GM19239 (cell line): ENCODE measurements around the gene NCBP2.
"Not testable (repeated sequence)": the region's sequence is repeated elsewhere in the genome, so short reads cannot be mapped to it uniquely, and the experiment has no call there.

Experiments used
- DNase-seq: peaks from one replicate; pipeline ENCODE4 v3.0.0; 2011; ENCODE audit warnings: low spot score; ENCODE audit not compliant: insufficient read length
- FAIRE-seq: peaks from 2 replicates; lab custom pipeline; 2011; peaks lifted over from hg19 to GRCh38; lab: Jason Lieb, UNC

NCBP2 gene

DNA sequence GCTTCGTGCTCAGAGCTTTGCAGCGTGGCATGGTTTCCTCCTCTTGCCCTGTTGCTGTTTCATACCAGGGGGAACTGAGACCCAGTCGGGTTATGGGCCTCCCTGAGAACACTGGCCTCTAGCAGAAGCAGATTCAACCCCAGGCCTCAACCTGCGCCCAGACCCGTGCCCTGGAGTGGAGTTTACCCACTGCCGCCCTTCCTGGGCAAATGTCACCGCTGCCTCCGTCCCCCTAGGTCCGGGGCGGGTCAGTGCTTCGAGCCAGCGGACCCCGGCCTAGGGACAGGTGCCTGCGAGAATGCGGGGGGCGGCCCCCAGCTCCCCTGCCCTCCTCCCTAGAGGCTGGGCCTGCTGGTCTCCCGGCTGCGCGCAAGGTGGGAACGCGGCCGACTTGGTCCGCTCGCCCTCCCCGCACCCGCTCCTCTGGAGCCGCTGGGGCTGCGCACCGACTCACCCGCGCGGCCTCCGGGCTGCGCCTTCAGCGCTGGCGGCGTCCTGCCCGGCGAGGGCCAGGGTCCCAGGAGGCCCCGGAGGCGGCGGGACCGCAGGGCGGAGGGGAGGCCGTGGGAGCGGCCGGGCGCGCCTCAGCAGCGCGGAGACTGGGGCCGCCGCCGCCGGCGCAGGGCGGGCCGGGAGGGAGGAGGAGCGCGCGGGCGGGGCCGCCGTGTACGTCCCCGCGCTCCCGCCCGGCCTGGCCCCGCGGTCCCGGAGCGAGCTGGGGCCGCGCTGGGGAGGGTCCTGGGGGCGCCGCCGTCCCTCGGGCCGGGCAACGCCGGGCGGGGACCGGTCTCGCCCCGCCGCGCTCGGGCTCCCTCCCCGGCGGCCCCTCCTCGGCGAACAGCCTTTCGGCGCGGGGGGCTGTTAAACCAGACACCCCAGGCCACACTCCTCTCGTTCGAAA, 26.2 kb upstream of the NCBP2 start, which contains the start of gene PIGZ:
PIGZ (minus strand) TSS at position 601 of the 901 bp plus-strand sequence. CDS start 16,802 bp downstream, outside the sequence.
- DNase-seq (peak; percentile 72), FAIRE-seq (no peak)

DNA sequence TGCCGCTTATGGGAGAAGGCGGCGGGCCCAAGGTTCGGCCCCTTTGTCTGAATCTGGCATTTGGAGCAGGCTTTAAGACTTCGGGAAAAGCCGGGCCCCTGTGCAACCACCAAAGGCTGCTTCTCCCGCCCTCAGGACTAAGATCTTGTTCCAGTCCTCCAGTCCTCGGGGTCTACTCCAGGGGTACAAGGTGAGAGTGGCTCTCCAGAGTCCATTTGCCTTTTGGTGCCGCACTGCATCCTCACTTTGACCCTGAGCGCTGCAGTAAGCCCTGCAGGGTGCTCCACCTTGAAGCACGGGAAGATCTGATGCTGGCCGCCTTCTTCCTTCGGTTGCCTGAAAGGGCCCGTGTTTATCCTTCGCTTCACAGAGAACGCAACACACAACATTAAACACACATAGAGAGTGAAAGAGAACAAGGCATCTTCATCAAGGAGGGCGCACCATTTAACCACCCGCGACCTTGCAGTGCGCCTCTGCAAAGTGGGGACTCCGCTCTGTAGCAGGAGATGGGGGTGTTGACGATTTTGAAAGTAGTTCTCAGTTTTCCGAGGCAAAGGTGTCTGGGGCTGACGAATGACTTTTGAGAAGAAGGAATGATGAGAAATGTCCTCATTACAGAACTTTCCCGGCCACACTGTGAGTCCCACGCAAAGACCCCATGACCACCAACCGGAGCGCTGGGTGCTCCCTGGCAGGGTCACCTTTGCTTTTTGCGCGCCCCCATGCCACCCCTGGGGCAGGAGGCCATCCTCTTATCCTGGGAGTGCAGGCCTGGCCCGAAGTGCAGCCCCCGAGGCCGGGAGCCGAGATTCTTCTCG, 25.3 kb upstream of the NCBP2 start:
- no peak for DNase-seq
- FAIRE-seq: no peak

DNA sequence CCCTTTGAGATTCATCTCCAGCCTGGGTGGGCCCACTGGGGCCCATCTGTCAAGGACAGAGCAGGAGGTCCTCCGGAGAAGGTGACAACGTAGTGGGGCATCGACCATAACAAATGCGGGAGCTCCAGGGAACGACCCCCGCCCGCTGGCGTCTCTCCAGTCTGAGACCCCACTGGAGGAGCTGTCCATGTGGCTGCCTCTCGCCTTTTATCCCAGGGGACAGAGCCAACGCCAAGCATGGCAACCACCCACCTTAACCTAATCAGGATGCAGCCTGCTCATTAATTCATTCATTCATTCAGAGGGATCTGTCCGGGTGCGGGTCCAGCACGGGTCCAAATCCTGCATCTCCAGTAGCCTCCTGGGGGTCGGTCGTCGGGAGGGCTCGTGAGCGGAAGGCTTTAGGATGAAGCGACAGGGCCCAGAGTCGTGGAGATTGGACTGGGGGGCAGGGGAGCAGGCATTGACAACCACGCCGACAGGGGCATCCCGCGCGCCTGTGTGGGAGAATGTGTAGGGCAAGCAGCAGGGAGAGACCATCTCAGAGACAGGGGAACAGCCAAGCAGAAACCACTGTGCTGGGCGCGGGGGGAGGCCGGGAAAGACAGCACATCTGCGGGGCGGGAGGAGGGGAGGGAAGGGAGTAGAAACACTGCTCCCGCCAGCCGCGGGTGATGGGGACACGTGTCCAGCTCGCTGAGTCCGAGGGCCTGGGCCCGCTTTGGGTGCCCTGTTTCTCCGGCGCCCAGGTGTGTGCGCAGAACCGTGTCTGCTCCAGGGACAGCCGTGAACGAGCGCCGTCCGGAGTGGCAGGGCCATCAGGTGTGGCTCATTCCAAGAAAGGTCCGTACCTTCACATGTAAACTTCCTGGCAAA, 24.4 kb upstream of the NCBP2 start:
- FAIRE-seq: no peak
- DNase-seq: no peak

DNA sequence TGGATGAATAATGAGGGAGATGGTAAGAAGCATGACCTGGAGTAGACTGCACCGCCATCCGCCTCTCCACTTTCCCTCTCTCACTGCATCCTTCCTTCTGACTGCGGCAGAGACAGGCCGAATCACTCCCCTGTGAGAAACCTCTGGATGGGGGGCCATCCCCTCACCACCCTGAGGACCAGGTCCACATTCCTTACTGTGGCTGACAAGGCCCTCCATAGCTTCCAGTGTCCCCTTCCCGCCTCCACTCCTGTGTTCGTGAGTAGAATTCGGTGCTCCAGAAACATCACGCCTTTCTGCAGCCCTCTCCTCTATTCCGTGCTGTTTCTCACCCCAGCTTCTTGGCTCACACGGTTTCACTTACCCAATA, 23.5 kb upstream of the NCBP2 start:
- FAIRE-seq (no peak), DNase-seq (no peak)

DNA sequence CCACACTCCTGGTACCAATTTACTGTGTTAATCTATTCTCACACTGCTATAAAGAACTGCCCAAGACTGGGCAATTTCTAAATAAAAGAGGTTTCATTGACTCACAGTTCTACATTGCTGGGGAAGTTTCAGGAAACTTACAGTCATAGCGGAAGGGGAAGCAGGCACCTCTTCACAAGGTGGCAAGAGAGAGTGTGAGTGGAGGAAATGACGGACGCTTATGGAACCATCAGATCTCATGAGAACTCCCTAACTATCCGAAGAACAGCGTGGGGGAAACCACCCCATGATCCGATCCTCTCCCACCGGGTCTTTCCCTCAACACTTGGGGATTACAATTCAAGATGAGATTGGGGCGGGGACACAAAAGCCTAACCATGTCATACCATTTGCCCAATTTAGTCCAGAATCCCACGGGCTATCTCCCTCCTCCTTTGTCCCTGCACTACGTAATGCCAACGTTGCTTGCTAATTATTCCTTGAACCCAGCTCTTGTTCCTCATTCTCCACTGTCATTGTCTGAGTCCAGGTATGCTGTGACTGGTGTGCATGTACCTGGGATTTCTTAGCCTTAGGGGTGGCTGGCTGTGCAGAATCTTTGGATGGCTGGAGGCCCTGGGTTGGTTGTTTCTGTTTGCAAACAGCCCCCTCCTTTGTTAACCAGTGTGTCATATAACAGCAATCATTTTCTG, 22.9 kb upstream of the NCBP2 start:
- no peak for FAIRE-seq
- DNase-seq: no peak

DNA sequence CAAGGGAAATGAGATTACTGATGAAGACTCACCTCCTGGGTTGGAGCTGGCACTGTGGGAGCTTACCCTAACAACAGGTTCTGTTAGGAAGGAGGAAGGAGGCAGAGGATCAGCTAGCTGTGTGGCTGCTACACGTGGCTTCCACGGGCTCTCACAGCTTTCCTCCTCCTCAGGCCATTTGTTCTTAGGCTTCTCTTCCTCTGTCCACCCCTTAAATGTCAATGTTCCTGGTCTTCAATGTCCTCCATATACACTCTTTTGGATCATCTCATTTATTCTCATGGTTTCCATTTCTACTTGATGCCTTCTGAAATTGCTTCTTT, 21.3 kb upstream of the NCBP2 start:
- DNase-seq (no peak), FAIRE-seq (no peak)

DNA sequence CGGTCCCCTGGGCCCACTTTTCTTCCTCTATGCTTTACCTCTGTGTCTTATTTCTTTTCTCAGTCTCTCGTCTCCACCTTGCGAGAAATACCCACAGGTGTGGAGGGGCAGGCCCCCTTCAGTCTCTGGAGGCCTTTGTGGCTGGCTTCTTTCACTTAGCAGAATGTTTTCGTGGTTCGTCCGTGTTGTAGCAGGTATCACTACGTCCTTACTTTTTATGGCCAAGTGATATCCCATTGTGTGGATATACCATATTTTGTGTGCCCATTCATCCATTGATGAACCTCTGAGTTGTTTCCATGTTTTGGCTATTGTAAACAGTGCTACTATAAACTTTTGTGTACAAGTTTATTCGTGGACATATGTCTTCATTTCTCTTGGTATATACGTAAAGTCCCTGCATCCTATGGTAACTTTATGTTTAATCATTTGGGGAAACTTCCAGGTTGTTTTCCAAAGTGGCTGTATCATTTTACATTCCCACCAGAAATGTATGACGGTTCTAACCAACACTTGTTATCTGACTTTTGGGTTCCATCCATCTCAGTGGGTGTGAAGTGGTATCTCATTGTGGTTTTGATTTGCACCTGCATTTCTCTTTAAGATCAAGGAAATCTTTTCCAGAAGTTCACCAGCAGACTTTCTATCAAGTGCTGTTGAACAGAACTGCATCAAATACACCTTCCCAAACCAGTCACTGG, 20.8 kb upstream of the NCBP2 start:
- FAIRE-seq: no peak
- no peak for DNase-seq

DNA sequence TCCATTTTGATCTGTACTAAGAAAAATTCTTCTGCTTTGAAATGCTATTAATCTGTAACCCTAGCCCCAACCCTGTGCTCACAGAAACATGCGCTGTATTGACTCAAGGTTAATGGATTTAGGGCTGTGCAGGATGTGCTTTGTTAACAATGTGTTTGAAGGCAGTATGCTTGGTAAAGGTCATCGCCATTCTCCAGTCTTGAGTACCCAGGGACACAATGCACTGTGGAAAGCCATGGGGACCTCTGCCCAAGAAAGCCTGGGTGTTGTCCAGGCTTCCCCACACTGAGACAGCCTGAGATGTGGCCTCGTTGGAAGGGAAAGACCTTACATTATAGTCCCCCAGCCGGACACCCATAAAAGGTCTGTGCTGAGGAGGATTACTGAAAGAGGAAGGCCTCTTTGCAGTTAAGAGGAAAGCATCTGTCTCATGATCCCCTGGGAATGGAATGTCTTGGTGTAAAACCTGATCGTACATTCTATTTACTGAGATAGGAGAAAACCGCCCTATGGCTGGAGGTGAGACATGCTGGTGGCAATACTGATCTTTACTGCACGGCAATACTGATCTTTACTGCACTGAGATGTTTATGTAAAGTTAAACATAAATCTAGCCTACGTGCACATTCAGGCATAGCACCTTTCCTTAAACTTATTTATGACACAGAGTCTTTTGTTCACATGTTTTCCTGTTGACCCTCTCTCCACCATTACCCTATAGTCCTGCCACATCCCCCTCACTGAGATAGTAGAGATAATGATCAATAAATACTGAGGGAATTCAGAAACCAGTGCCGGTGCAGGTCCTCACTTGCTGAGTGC, 20.0 kb upstream of the NCBP2 start:
- DNase-seq (no peak), FAIRE-seq (no peak)

DNA sequence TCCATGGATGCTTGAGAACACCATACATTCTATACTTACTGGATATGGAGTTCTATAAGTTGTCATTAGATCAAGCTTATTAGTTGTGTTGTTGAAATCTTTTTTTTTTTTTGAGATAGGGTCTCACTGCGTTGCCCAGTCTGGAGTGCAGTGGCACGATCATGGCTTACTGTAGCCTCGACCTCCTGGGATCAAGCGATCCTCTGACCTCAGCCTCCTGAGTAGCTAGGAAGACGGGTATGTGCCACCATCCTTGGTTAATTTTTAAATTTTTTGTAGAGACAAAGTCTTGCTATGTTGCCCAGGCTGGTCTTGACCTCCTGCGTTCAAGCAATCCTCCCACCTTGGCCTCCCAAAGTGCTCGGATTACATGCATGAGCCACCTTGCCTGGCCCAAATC, 12.5 kb upstream of the NCBP2 start:
- no peak for FAIRE-seq
- no peak for DNase-seq

DNA sequence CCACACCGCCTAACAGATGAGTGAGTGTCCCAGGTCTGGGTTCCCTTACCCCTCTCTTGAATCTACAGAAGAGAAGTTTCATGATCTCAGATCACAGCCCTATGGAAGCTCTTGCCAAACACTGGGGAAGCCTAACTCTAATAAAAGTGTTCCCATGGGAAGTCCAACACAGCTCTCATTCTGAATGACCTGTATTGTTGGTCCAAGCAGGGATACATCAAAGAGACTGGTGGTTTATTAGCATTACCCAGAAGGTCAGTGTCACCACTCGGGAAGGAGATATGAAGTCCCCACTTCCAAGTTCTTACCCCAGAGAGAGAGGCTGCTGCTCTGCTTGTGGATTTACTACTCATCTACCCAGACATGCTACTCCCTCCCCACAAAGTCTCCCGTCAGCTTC, 9.0 kb upstream of the NCBP2 start:
- DNase-seq: no peak
- FAIRE-seq: no peak

DNA sequence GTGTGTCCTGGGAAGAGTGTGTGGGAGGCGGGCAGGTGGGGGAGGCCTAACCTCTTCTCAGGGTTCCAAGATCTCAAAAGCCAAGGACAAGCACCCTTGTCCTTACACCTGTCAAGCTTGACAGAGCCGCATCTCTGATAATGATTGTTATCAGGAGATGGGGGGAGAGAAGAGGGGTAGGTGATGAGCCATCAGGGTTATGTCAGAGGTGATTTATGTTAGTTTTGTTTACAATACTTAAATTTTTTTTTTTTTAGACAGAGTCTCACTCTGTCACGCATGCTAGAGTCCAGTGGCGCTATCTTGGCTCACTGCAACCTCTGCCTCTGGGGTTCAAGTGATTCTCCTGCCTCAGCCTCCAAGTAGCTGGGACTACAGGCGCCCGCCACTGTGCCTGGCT, 7.4 kb upstream of the NCBP2 start:
- no peak for FAIRE-seq

DNA sequence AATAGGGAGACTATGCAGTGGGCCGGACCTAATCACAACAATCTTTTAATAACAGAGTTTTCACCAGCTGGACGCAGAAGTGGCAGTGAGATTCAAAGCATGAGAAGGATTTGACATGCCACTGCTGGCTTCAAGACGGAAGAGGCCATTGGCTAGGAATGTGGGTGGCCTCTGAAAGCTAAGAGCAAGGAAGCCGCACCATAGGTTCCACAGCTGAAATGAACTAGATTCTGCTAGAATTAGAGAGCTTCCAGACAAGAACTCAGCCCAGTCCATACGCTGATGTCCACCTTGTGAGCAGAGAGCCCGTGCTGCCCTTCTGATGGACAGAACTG, 6.9 kb upstream of the NCBP2 start:
- FAIRE-seq: no peak
- DNase-seq: no peak

More for the DNA sequence above, 7.4 kb upstream of the NCBP2 start:
- no peak for DNase-seq

DNA sequence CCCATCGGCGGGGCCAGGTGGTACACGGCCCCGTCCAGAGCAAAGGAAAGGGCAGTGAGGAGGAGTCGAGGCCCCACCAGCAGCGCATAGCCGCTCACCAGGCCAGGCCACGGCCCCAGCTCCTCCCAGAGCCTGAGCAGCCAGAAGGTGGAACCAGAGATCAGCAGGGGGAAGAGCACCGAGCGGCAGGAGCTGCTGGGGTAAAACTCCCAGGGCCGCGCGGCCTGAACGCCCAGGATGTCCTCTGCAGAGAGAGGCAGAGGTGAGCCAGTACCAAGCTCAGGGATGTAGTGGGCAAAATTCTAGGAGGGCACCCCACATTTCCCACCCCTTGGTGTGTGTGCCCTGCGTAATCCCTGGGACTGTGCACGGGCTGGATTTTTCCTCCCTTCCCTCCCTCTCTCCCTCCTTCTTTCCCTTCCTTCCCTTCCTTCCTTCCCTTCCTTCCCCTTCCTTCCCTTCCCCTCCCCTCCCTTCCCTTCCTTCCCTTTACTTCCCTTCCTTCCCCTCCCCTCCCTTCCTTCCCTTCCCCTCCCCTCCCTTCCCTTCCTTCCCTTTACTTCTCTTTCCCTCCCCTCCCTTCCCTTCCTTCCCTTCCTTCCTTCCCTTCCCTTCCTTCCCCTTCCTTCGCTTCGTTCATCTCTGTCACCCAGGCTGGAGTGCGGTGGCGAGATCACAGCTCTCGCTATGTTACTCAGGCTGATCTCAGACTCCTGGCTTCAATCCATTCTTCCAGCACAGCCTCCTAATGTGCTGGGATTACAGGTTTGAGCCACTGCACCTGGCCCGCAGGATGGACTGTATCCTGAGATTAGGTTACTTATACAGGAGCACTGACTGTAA, 6.3 kb upstream of the NCBP2 start:
- FAIRE-seq: no peak
- no peak for DNase-seq

DNA sequence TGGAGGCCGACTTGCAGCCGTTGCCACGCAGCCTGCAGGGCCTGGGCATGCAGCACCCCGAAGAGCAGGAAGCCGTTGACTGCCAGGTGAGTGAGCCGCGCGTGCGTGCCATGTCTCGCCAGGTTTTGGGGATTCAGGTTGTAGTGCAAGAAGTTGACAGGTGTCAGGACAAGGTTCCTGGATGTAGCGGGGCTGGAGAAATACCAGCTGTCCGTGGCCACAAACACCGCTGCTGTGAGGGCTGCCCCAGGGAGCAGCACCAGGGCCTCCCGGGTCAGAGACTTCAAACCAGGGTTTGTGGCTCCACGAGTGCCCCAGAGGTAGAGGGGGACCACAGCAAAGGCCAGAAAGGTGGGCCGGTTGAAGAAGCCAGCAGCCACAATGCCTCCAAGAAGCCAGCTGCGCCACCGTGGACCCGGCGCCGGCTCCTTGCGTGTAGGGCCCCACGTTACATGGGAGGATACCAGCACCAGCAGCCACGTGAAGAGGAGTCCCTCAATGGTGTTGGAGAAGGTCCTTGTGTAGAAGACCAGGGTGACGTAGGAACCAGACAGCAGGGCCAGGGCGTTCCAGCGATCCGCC, 5.6 kb upstream of the NCBP2 start:
- DNase-seq: no peak
- no peak for FAIRE-seq

DNA sequence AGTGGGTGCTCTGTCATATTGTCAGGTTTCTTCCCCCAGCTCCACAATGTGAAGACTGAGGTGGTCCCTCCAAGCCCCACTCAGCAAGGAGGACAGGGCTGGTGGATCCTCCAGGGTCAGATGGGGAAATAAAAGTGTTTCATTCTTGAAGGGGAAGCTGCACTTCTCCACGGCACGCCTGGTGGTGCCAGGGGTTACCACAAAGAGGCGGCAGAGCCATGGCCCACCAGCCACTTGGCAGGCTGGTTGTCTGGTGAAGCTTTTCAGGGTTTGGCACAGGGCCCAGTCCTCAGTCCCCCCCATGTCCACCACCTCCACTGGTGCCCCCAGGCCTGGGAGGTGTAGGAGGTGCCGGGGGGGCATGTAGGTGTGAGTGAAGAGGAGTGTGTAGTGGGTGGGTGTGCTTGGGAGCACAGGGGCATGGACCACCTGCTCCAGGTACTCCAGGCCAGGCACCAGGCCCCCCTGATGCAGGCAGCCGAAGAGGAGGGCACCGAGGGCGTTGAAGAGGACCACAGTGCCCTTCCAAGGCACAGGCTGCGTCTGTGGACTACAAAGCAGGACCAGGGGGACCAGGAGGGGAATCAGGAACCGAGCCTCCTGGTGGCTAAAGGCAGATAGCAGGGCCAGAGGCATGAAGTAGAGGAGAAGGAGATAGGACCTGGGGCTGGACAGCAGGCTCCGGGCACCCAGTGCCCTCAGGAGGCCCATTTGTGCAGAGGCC, 5.0 kb upstream of the NCBP2 start:
- no peak for FAIRE-seq
- no peak for DNase-seq

DNA sequence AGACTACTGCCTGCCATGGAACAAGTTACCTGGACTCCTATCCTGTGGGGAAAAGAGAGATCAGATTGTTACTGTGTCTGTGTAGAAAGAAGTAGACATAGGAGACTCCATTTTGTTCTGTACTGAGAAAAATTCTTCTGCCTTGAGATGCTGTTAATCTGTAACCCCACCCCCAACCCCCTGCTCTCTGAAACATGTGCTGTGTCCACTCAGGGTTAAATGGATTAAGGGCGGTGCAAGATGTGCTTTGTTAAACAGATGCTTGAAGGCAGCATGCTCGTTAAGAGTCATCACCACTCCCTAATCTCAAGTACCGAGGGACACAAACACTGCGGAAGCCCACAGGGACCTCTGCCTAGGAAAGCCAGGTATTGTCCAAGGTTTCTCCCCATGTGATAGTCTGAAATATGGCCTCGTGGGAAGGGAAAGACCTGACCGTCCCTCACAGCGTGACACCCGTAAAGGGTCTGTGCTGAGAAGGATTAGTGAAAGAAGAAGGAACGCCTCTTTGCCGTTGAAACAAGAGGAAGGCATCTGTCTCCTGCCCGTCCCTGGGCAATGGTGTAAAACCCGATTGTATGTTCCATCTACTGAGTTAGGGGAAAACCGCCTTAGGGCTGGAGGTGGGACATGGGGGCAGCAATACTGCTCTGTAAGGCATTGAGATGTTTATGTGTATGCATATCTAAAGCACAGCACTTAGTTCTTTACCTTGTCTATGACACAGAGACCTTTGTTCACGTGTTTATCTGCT, 1.9 kb upstream of the NCBP2 start:
- not testable (repeated sequence) for FAIRE-seq, DNase-seq
